GM12875 (cell line): Measurements from ENCODE around the gene FAM107B.

ENCODE experiments used
- H3K4me3 ChIP-seq: one replicate; pipeline ENCODE4 v1.5.1; 2011; ENCODE audit warnings: low read depth, low read length, control low read depth
- TF ChIP-seq, protein P1 (sequence below): IDR thresholded peaks from 2 replicates; pipeline ENCODE4 v1.5.1; 2011; ENCODE audit warnings: low read depth, mild to moderate bottlenecking, control low read depth, inconsistent platforms, low read length, moderate library complexity, borderline replicate concordance; ENCODE audit not compliant: insufficient read depth

FAM107B gene

DNA sequence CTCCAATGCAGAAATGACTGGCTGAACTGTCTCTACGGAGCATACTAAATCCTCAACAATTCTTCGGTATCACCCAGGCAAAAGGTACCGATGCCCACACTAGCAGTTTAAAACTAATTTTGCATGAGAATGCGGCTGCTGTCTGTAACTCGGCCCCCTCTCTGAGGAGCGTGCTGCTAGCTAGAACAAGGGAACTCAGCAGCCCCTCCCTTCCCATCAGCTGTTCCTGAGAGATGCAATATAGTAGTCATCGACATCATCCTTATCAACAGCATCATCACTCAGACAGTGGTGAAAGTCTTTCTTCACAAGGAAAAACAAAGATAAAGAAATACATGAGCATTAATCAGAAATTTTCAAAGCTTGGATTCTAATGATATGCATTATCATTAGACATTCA, 254.9 kb downstream of the FAM107B start:
- TF ChIP-seq, protein P1, sequence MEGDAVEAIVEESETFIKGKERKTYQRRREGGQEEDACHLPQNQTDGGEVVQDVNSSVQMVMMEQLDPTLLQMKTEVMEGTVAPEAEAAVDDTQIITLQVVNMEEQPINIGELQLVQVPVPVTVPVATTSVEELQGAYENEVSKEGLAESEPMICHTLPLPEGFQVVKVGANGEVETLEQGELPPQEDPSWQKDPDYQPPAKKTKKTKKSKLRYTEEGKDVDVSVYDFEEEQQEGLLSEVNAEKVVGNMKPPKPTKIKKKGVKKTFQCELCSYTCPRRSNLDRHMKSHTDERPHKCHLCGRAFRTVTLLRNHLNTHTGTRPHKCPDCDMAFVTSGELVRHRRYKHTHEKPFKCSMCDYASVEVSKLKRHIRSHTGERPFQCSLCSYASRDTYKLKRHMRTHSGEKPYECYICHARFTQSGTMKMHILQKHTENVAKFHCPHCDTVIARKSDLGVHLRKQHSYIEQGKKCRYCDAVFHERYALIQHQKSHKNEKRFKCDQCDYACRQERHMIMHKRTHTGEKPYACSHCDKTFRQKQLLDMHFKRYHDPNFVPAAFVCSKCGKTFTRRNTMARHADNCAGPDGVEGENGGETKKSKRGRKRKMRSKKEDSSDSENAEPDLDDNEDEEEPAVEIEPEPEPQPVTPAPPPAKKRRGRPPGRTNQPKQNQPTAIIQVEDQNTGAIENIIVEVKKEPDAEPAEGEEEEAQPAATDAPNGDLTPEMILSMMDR = no peak

DNA sequence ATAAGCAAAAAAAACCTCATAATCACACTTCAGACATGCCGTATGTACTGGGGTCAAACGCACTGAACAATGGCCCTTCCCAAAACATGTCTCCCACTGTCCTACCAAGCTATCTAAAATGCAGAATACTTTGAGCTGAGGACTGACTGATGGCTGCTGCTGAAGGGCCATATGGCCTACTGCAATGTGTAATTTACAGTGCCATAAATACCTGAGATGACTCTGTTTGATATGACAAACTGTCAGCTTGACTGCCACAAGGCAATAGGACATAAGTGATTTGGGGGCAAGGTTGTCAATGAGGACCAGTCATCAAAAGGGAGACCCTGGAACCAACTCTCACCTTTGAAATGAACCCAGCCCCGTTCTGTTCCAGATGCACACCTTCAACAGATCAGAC, 256.5 kb downstream of the FAM107B start:
- no peak overlapping the region for H3K4me3 ChIP-seq
- TF ChIP-seq, protein P1 = no peak

More for the DNA sequence above, 254.9 kb downstream of the FAM107B start:
- H3K4me3 ChIP-seq = no peak overlapping the region

DNA sequence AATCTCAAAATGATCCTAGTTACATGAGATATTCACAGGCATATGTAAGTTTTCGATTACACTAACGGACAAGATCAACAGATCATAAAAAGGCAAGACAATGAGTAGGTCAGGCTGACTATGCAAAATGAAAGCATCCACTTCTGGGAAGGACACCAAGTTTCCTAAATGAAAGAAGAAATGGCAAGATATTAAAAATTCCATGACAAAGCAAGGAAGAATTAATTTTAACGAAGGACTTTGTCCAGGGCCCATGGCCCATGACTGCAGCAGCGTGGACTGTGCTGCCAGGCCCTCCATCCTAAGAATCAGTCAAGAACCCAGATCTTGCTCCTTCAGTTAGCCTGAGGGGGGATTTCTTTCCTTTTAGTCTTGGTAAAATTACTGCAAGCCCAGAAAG, 261.6 kb downstream of the FAM107B start:
- H3K4me3 ChIP-seq = no peak overlapping the region
- TF ChIP-seq, protein P1 = no peak

DNA sequence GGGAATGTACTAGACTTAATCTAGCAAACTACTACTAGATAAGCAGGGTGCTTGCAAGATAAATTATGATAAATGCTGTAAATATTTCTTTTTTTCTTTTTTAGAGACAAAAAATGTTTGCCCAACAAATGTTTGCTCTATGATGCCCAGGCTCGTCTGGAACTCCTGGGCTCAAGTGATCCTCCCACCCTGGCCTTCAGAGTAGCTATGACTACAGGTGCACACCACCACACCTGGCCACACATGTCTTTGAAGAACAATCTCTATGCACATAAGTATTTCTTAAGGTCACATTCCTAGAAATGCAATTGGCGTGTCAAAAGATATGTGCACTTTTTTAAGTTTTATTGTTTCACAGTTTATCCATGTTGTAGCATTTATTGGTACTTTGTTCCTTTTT, 264.4 kb downstream of the FAM107B start:
- no peak overlapping the region for H3K4me3 ChIP-seq
- TF ChIP-seq, protein P1 = no peak

DNA sequence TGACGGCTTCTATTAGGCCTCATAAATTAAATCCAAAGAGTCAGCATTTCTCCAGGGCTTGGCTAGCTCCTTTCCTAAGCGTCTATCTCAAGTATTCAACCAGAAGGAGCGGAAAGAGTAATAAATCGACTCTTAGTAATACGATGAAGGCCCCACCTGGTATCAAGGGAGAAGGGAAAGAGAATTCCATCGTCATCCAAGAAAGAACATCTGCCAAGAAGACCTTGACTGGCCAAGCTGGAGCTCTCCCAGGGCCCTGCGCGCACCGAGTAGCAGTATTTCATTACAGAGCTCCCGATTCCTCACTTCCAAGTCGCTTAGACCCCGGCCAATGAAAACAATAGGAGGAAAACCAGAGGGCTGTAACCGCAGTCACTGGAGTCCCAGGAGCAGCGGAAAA, 266.0 kb downstream of the FAM107B start:
- H3K4me3 ChIP-seq = no peak overlapping the region
- TF ChIP-seq, protein P1 = no peak

DNA sequence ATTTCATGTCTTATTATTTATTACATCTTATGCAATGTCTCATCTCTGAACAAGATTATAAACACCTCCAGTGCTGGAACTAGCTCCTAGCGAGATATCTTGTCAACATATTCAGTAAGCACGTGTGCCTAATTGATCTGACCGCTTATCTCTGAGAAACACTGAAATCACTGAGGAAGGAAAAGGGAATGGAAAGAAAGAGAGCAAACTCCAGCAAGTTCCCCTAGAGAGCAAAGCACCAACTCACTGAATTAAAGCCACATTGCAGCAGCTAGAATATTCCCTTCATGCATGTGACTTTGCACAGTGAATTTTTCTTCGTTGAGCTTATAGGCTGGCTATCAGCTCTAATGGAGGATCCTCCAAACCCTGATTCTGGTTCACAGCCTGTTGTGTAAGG, 266.9 kb downstream of the FAM107B start:
- H3K4me3 ChIP-seq = no peak overlapping the region
- TF ChIP-seq, protein P1 = no peak

DNA sequence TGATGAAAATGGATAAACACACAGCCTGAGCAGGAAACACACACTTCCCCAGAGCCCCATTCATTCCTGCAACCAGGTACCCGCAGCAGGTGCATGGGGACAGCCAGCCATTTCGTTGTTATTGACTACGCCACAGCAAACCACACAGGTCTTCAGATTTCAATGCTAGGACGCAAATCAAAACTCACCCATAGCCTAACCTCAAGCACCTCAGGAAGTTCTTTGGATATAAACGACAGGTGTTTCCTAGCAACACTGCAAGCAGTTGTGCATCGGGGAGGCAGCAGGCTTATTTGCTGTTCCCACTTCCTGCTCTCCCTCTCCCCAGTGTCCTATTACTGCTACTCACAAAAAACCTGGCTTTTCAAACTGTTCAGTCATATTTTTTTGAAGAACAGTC, 267.5 kb downstream of the FAM107B start:
- no peak overlapping the region for H3K4me3 ChIP-seq
- TF ChIP-seq, protein P1 = no peak
